H9 (cell line): ENCODE results near the gene NCS1. TPM values are rescaled to one million over a fixed set of nuclear protein-coding genes. Genes with fewer than 3 reads are reported as not detected.

Experiments
- DNase-seq: peaks from one replicate; pipeline ENCODE4 v3.0.0-alpha.2; 2017
- H2AFZ ChIP-seq: one replicate; pipeline ENCODE4 v1.6.1; 2013; ENCODE audit warnings: mild to moderate bottlenecking, low read length, control low read depth, moderate library complexity
- H2AK5ac ChIP-seq: 2 replicates; pipeline ENCODE4 v1.6.1; 2013; ENCODE audit warnings: low read length, control low read depth, mixed read lengths; ENCODE audit not compliant: insufficient read length
- H2BK120ac ChIP-seq: one replicate; pipeline ENCODE4 v1.6.1; 2013; ENCODE audit warnings: low read depth, mild to moderate bottlenecking, low read length, control low read depth, inconsistent platforms; ENCODE audit not compliant: poor library complexity, severe bottlenecking
- H2BK12ac ChIP-seq: 2 replicates; pipeline ENCODE4 v1.6.1; 2013; ENCODE audit warnings: low read length, control low read depth, mixed read lengths, low read depth; ENCODE audit not compliant: insufficient read length
- H2BK15ac ChIP-seq: 2 replicates; pipeline ENCODE4 v1.6.1; 2013; ENCODE audit warnings: low read depth, low read length, control low read depth
- H2BK20ac ChIP-seq: one replicate; pipeline ENCODE4 v1.6.1; 2013; ENCODE audit warnings: low read depth, mild to moderate bottlenecking, low read length, control low read depth, inconsistent platforms; ENCODE audit not compliant: poor library complexity, severe bottlenecking
- H2BK5ac ChIP-seq: 2 replicates; pipeline ENCODE4 v1.6.1; 2013; ENCODE audit warnings: low read length, control low read depth, mixed read lengths; ENCODE audit not compliant: insufficient read length
- H3K14ac ChIP-seq: 2 replicates; pipeline ENCODE4 v1.6.1; 2013; ENCODE audit warnings: low read length, control low read depth; ENCODE audit not compliant: insufficient read depth
- H3K18ac ChIP-seq: 2 replicates; pipeline ENCODE4 v1.6.1; 2013; ENCODE audit warnings: low read depth, mild to moderate bottlenecking, mixed read lengths, low read length, control low read depth; ENCODE audit not compliant: insufficient read length
- H3K23ac ChIP-seq: 2 replicates; pipeline ENCODE4 v1.6.1; 2013; ENCODE audit warnings: low read length, control low read depth, mixed read lengths, low read depth; ENCODE audit not compliant: insufficient read length
- H3K23me2 ChIP-seq: 2 replicates; pipeline ENCODE4 v1.6.1; 2013; ENCODE audit warnings: low read depth, mild to moderate bottlenecking, mixed read lengths, low read length, control low read depth; ENCODE audit not compliant: insufficient read length, poor library complexity, severe bottlenecking
- H3K27ac ChIP-seq: 2 replicates; pipeline ENCODE4 v1.5.1; 2013; ENCODE audit warnings: low read length, control low read depth, mixed read lengths, low read depth; ENCODE audit not compliant: insufficient read length
- H3K27me3 ChIP-seq: 2 replicates; pipeline ENCODE4 v1.6.1; 2013; ENCODE audit warnings: low read length, control low read depth, inconsistent platforms; ENCODE audit not compliant: insufficient read depth
- H3K4ac ChIP-seq: 2 replicates; pipeline ENCODE4 v1.6.1; 2013; ENCODE audit warnings: low read depth, mild to moderate bottlenecking, control low read depth, inconsistent platforms, low read length, moderate library complexity
- H3K4me1 ChIP-seq: 2 replicates; pipeline ENCODE4 v1.6.1; 2013; ENCODE audit warnings: low read length, control low read depth, inconsistent platforms; ENCODE audit not compliant: insufficient read depth
- H3K4me2 ChIP-seq: 2 replicates; pipeline ENCODE4 v1.6.1; 2013; ENCODE audit warnings: low read length, control low read depth, mixed read lengths; ENCODE audit not compliant: insufficient read length, insufficient read depth
- H3K56ac ChIP-seq: 2 replicates; pipeline ENCODE4 v1.6.1; 2013; ENCODE audit warnings: low read depth, mild to moderate bottlenecking, mixed read lengths, low read length, control low read depth; ENCODE audit not compliant: insufficient read length
- H3K79me1 ChIP-seq: 2 replicates; pipeline ENCODE4 v1.6.1; 2013; ENCODE audit warnings: low read depth, mild to moderate bottlenecking, moderate library complexity, low read length, control low read depth, inconsistent platforms; ENCODE audit not compliant: insufficient read depth, poor library complexity, severe bottlenecking
- H3K79me2 ChIP-seq: 2 replicates; pipeline ENCODE4 v1.6.1; 2013; ENCODE audit warnings: low read length, control low read depth, inconsistent platforms; ENCODE audit not compliant: insufficient read depth
- H3K9ac ChIP-seq: 2 replicates; pipeline ENCODE4 v1.6.1; 2013; ENCODE audit warnings: low read length, control low read depth, mixed read lengths; ENCODE audit not compliant: insufficient read length; ENCODE audit errors: extremely low read depth
- H3K9me3 ChIP-seq: one replicate; pipeline ENCODE4 v1.6.1; 2013; ENCODE audit warnings: low read depth, low read length, inconsistent platforms; ENCODE audit not compliant: control insufficient read depth
- H3T11ph ChIP-seq: one replicate; pipeline ENCODE4 v1.6.1; 2013; ENCODE audit warnings: mild to moderate bottlenecking, low read length, control low read depth, inconsistent platforms
- H4K20me1 ChIP-seq: one replicate; pipeline ENCODE4 v1.6.1; 2013; ENCODE audit not compliant: control insufficient read depth, insufficient read length, insufficient read depth
- H4K5ac ChIP-seq: 2 replicates; pipeline ENCODE4 v1.6.1; 2013; ENCODE audit warnings: low read depth, mild to moderate bottlenecking, mixed read lengths, low read length, control low read depth; ENCODE audit not compliant: insufficient read length
- H4K8ac ChIP-seq: replicated peaks from 2 replicates; pipeline ENCODE4 v1.6.1; 2013; ENCODE audit warnings: low read length, control low read depth, mixed read lengths, low read depth; ENCODE audit not compliant: insufficient read length
- H4K91ac ChIP-seq: 2 replicates; pipeline ENCODE4 v1.6.1; 2013; ENCODE audit warnings: low read depth, mild to moderate bottlenecking, moderate library complexity, mixed read lengths, low read length, control low read depth; ENCODE audit not compliant: insufficient read length
- H3K27ac Mint-ChIP-seq, 3 experiments: 2 replicates in 2 of 3; 3 replicates in 1 of 3; pipeline ENCODE4 v1.8.0; 2020 to 2021; ENCODE audit warnings: mixed read lengths in 3 of 3, mild to moderate bottlenecking in 1 of 3, moderate library complexity in 1 of 3
- H3K27me3 Mint-ChIP-seq: 2 replicates; pipeline ENCODE4 v1.8.0; 2021; ENCODE audit warnings: low read depth, mild to moderate bottlenecking, moderate library complexity, mixed read lengths
- H3K36me3 Mint-ChIP-seq, 3 experiments: 2 replicates in 2 of 3; 3 replicates in 1 of 3; pipeline ENCODE4 v1.8.0; 2020 to 2021; ENCODE audit warnings: low read depth in 3 of 3, mixed read lengths in 3 of 3; ENCODE audit not compliant: insufficient read depth in 1 of 3
- H3K4me1 Mint-ChIP-seq, 2 experiments: 2 replicates each; pipeline ENCODE4 v1.8.0; 2020; ENCODE audit warnings: mixed read lengths in 2 of 2
- H3K4me3 Mint-ChIP-seq, 2 experiments: 2 replicates in 1 of 2; 3 replicates in 1 of 2; pipeline ENCODE4 v1.8.0; 2020 to 2021; ENCODE audit warnings: mild to moderate bottlenecking in 2 of 2, mixed read lengths in 2 of 2, moderate library complexity in 1 of 2
- H3K9me3 Mint-ChIP-seq, 2 experiments: 2 replicates in 1 of 2; 3 replicates in 1 of 2; pipeline ENCODE4 v1.8.0; 2020; ENCODE audit warnings: mild to moderate bottlenecking in 2 of 2, mixed read lengths in 2 of 2, moderate library complexity in 1 of 2
- WGBS: extraction: QIAGEN DNeasy Blood & Tissue Kit; methylation state at CpG from one replicate; pipeline ENCODE4 v1.1.7; 2013; ENCODE audit warnings: missing lambda C conversion rate, low lambda C conversion rate, mixed read lengths; ENCODE audit not compliant: insufficient read length; ENCODE audit errors: extremely low coverage; 5-methylcytosine and 5-hydroxymethylcytosine counted together
- total RNA-seq: library from RNA; stranded (reverse); gene quantifications from 2 replicates; pipeline ENCODE4 v1.2.1, GENCODE V29; 2021
- TF ChIP-seq, protein P1 (sequence below): fragments of 200-600 bp; sonication (generic); conservative IDR thresholded peaks from 3 replicates; pipeline ENCODE4 v1.8.0; 2021; ENCODE audit warnings: antibody characterized with exemption, mild to moderate bottlenecking

Gene NCS1
- total RNA-seq, 1 experiment from 2014 or later = 38.1 TPM

DNA sequence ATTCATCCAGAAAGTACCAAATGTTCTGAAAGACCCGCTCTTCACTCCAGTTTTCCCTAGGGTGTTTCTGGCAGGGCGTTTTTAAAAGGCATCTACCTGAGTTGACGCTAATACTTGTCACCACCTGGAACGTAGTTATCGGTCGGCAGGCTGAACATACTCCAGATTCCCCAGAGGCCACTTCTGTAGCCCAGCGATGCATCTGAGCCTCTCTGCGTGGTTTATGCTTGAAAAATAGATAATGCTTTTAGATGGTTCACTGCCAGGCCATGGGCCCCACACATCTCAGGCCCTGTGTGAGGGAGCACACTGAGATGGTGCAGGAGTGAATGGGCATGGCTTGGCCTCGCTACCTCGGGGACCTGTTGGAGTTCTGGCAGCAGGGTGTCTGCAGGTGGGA, 33.0 kb upstream of the NCS1 start:
- Histone ChIP-seq H2BK120ac (no peak overlapping the region), H2BK5ac (no peak overlapping the region), H4K91ac (no peak overlapping the region), H2BK15ac (no peak overlapping the region), H4K20me1 (peaks cover 2% of the 10 kb centered on the region), H3K4me2 (no peak overlapping the region), H3K4me1 (peaks cover 26% of the 10 kb centered on the region; the same call in 1 of the 2 replicates), H3K4ac (no peak overlapping the region), H3K9ac (no peak overlapping the region), H3K56ac (no peak overlapping the region), H3K9me3 (no peaks in the 10 kb centered on the region), H3K14ac (no peak overlapping the region), H3K23ac (no peak overlapping the region), H2BK20ac (no peak overlapping the region), H3K79me2 (no peaks in the 10 kb centered on the region), H3K27ac (no peak overlapping the region), H4K8ac (no peak overlapping the region), H2AFZ (no peak overlapping the region), H3K18ac (no peak overlapping the region), H3K79me1 (no peaks in the 10 kb centered on the region), H4K5ac (no peak overlapping the region), H3K27me3 (no peaks in the 10 kb centered on the region), H2AK5ac (no peak overlapping the region), H3K23me2 (no peaks in the 10 kb centered on the region), H3T11ph (no peak overlapping the region), H2BK12ac (no peak overlapping the region)
- Mint-ChIP-seq H3K4me3 (no peak overlapping the region), H3K9me3 (no peaks in the 10 kb centered on the region; a peak in 1 of 5 replicates), H3K27ac (peak overlapping the region in 1 of 3 experiments; percentile 4; a peak in 1 of 7 replicates), H3K4me1 (peaks cover 44 to 49% of the 10 kb centered on the region in 2 experiments), H3K27me3 (peaks cover 4% of the 10 kb centered on the region; the same call in 1 of the 2 replicates), H3K36me3 (peaks cover 0 to 18% (median 14%) of the 10 kb centered on the region in 3 experiments; a peak in 5 of 7 replicates)
- WGBS = no CpG with 5 or more reads among the region's 10 CpGs
- TF ChIP-seq, protein P1, sequence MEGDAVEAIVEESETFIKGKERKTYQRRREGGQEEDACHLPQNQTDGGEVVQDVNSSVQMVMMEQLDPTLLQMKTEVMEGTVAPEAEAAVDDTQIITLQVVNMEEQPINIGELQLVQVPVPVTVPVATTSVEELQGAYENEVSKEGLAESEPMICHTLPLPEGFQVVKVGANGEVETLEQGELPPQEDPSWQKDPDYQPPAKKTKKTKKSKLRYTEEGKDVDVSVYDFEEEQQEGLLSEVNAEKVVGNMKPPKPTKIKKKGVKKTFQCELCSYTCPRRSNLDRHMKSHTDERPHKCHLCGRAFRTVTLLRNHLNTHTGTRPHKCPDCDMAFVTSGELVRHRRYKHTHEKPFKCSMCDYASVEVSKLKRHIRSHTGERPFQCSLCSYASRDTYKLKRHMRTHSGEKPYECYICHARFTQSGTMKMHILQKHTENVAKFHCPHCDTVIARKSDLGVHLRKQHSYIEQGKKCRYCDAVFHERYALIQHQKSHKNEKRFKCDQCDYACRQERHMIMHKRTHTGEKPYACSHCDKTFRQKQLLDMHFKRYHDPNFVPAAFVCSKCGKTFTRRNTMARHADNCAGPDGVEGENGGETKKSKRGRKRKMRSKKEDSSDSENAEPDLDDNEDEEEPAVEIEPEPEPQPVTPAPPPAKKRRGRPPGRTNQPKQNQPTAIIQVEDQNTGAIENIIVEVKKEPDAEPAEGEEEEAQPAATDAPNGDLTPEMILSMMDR = no peak
- no peak for DNase-seq
